ENCODE data around the gene PTPRN2.

The PTPRN2 gene

DNA sequence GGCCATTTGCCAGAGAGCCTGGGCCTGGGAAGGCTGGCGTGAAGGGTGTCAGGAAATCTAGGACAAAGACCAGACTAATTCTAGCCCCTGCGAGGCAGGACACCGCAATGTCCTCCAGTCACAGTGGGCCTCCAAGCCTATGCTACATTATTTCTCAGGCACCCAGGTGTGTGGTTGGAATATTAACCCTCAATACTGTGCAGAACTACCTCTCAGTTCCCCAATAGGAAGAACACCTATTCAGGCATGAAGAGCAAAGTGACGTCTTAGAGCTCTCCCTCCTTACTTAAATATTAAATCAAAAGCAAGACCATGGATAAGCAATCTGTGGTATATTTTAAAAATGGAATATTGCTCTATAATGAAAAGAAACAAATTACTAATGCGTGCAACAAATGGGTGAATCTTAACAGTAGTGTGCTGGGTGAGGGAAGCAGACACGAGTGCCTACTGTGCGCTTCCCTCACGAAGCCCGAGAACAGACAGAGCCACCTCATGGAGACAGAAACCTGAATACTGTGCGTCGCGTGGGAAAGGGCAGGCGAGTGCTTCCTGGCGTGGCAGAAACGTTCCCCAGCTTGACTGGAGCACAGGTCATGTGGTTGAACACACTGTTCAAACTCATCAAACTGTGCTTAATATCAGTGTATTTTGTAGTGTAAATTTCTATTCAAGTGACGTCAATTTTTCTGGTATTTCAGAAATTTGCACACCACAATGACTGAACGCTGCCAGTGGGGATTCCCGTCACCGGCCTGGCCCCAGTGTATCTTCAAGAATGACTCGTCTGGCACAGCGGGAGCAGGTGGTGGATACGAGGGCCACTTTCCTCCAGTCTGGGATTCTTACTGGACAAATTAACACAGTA, 15.5 kb upstream of the PTPRN2 start:
- no peak for DNase-seq

DNA sequence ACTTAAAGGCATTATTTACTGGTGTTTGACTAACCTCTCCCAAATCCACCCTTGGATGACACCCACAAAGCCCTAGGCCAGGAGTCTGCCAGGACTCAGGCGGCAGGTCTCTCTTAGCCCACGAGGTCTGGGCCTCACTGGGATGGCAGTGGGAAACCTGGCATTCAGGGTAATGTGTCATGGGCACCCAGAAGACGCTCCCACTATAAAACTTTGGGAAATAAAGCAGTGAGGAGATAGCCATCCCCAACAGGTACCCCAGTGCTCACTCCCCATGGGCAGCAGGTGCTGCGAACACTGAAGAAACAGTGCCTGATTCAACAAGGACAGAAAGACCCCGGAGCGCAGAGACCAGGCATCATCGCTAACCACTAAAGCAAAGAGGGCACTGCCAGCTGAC, 14.4 kb upstream of the PTPRN2 start:
- no peak for DNase-seq

DNA sequence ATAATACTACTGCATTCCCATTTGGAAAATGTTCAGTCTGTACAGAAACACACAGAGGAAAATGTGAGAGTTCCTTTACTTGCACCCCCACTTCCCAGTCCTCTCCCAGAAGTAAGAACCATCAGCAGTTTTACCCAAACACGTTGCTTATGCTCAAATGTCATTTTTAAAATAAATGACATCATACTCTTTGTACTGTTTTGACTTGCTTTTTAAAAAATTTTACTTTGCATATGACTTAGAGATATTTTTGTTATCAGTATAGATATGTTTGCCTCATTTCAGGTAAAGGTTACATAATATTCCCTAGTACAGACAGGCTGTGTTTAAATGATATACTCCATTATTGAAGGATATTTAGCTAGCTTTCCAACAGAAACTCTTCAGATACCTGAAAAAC, 13.5 kb upstream of the PTPRN2 start:
- no peak for DNase-seq

DNA sequence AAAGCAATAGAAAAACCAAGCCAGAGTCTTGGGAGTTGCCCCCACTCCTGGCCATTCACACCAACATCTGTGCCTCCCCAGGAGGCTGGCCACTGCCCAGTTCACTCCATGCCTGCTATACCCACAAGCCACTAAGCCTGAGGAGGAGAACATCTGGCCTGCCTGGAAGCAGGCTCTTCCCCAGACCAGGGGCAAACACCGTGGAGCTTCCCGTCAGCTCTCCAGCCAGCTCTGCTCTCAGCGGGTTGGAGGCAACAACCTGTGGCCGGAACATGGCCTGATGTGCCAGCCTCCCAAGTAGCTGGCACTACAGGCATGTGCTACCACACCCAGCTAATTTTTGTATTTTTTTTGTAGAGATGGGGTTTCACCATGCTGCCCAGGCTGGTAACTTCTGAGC, 9.1 kb upstream of the PTPRN2 start:
- no peak for DNase-seq

DNA sequence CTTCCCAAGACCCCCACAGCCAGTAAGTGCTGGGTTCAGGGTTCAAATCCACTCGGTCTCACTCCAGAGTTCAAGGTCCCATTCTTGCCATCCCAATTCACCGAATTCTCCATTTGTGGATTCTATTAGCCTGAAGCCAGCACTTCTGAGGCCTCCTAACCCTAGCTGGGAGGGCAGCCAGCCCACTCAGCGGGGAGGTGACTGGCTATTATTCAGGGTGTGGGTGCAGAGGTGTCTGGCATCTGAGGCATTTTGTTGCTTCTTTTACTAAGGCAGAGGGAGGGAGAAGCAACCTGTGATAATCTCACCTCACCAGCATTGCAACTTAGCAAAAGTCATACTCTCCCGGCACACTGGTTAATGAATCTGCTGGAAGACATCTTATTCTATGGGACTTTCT, 8.7 kb upstream of the PTPRN2 start:
- DNase-seq, result no peak

DNA sequence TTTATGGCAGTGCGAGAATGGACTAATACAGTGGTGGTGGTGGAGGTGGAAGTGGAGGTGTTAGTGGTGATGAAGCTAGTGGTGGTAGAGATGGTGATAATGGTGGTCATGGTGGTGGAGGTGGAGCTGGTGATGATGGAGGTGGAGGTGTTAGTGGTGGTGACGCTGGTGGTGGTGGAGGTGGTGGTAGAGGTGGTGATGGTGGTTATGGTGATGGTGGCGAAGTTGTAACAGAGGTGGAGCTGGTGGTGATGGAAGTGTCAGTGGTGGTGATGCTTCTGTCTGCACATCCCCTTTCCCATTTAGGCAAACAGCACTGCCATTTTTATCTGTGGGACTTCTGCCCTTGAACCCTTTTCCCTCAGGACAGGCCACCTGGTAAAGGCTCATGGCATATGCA, 7.4 kb upstream of the PTPRN2 start:
- no peak for DNase-seq

DNA sequence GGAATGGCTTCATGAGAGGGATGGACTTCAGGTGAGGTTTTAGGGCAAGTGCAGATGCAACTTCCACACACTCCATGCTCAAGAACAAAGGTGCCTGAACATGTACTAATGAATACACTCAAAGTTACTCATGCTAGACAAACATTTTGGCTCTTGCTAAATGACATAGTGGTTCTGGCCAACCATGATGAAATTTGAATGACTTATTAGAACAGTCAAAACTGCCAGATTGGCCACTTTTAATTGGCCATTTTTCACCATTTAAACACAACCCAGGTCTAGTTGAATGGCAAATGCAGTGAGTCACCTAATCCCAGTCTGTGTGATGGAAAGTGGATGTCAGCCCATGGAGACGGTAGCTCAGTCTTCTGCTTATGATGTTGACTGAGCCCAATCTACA, 4.9 kb upstream of the PTPRN2 start:
- DNase-seq, result no peak

DNA sequence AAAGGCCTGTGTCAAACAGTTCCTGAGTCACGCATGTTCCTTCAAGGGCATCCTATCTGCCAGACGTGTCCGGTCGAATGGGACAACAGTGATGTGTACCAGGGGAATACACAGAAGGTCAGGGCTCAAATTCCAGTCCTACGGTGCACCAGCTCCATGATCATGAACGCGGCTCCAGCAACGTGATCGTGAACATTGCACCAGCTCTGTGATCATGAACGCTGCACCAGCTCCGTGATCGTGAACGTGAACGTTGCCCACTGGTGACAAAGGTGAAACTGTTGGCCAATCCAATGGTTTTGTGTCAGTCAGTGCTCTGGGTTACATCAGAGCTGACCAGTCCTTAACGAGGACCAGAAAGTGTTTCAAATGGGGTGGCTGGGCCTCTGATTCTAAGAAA, 4.3 kb upstream of the PTPRN2 start:
- no peak for DNase-seq

DNA sequence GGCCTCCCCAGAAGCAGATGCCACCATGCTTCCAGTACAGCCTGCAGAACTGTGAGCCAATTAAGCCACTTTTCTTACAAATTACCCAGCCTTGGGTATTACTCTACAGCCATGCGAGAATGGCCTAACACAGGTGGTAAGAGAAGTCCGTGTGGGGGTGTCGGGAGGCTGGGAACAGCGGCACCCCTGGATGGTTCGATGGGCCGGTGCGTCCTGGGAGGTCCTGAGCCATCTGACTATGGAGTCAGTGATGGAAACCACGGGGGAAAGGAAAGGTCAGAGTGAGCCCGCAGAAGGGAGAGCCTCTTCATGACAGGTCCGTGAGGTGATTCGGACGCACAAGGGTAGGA, 2.5 kb upstream of the PTPRN2 start:
- DNase-seq, result no peak

DNA sequence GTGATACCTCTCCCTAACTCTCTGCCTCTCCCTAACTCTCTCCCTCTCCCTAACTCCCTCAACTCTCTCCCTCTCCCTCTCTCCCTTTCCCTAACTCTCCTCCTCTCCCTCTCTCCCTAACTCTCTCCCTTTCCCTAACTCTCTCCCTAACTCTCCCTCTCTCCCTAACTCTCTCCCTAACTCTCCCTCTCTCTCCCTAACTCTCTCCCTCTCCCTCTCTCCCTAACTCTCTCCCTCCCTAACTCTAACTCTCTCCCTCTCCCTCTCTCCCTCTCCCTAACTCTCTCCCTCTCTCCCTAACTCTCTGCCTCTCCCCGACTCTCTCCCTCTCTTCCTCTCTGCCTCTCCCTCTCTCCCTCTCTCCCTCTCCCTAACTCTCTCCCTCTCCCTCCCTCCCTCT, 2.0 kb upstream of the PTPRN2 start:
- no peak for DNase-seq

DNA sequence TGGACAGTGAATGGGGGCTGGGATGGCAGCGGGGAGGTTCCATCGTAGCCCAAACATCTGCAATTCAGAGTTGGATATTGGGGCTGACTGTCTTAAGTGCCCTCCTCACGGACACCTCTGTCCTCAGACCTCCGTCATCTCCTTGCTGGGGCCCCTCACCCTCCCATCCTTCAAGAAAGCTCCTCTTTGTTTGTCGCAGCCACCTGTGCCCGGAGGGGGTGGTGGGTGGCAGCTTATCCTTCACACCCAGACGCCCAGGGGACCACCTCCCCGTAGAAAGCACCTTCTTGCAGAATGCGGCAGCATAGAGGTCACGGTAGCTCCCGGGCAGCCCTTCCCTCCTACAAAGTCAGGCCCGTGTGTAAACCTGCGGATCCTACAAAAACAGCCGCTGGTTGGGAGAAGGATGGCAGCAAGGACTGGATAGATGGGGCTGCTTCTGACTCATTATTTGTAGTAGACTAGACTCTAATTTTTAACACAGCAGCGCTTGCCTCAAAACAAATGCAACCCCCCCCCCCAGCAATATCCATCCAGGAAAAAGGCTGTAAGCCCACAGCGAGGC, 1.3 kb upstream of the PTPRN2 start:
- DNase-seq, result no peak

DNA sequence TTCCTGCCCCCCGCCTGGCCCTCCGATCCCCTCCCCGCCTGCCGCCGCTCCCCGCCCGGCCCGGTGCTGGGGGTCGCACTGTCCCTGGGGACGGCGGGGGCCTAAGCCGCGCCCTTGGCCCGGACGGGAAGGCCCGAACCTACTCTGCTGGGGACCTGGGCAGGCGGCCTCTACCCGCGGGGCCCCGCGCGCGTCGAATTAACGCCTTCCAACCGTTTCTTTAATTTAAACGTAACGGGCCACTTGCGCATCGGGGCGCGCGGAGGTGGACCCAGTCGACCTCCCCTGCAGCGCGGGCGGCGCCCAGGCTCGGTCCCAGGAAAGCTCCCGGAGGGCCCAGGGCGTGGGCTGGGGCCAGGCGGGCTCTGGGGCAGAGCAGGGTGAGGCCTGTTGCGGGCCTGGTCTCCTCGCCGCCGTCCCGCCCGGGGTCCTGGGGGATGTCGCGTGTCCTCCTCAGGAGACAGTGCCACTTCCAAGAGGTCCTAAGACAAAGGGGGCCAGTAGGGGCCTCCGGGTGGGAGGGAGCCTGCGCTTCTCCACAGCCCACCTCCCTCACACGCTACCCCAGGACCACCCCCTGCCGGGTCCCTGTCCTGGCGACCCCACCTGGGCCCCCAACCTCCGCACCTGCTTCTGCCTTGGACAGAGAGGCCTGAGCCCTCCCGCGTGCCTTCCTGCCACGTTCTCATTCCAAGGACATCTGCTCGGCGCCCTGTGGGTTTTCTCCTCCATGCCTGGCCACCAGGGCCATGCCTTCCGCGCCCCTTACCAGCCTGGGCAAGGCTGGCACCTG, 658 bp upstream of the PTPRN2 start:
- DNase-seq, result no peak

DNA sequence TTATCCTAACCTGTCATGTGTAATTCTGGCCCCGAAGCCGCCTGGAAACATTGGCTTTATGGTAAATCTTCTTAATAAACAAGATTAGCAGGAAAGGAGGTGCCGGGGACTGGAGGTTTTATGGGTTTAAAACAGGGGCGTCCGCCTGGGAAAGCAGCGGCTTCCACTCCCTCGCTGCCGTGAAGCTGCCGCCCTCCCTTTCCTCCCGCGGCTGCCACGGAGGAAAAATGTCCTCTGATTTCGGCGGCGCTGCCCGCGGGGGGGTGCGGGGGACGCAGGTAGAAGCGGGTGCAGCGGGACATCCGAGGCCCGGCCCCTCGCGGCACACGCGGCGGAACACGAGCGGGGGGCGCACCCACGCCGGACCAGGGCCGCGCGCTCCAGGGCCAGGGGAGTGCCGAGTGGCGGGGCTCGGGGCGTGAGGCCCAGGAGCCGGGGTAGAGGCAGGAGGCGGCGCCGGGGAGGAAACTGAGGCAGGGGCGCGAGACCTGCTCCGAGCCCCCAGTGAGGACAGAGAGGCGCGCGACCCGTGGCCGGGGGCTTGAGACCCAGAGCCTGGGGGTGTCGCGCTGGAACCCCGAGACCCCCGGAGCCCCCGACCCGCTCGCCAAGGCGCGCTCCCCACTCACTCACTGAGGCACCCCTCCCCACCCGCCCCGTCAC, 993 bp downstream of the PTPRN2 start:
- no peak for DNase-seq

DNA sequence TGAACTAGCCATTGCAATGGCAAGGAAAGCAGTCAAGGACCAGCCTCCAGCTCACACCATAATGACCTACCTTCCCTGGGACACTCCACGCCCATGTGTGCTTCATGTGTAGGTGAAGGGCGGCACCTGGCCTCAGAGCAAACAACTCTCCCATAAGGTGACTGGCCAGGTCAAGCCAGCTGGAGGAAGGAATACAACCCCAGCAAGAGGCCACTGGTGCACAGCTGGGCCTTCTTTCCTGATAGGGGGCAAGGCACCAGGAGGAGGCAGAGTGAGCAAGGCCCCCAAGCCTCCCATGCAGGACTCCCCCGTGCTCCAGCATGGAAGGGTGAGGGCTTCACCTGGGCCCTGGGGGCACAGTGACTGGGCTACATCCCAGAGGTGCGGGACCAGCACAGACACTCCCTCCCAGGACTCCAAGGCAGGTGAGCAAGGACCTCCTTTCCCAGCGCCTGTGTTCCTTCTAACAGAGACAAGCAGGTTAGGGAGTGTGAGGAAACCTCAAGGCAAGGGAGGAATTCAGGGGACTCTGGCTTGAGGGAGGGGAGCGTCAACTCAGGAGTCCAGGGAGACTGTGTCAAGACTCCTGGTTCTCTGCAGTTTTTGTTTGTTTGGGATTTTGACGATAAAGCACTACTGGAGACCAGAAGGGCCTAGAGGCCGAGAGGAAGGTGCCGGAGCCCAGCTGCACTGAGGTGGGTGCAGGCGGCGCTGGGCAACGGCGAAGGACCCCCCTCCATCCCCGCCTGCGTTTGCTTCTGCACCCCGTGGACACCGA, 1.7 kb downstream of the PTPRN2 start:
- no peak for DNase-seq

DNA sequence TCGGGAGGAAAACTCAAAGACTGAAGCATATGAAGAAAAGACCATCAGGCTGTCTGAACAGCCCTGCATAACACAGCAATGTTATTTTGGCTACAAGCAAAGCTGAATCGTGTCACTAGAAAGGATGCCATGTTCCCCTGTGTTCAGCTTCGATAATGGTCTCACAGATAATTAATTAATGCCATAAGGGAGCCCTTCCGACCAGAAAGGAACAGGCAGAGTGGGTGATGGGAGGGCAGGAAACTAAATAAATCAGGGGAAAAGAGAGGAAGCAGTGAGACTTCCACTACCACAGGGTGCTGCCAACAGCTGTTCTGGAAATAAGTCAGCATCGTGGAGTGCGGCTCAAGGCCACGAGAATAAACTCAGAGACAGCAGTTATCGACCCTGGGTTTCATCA, 3.2 kb downstream of the PTPRN2 start:
- no peak for DNase-seq

DNA sequence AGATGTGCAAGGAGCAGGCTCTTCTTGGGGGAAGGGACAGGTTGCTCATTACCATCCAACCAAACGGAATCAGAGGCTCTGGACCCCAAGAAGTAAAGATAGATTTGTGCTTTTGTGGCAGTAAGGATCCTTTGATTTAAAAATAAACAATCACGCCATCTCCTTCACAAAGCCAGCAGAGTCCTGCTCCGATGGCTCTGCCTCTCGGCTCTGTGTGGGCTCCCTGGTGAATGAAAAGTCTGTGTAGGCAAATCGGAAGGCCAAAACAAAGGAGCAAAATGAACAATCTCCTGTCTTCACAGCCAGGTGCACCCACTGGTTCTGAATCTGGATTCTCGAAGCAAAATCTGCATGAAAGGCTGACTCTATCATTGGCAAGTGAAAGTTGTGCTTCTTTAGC, 3.8 kb downstream of the PTPRN2 start:
- DNase-seq, result no peak

DNA sequence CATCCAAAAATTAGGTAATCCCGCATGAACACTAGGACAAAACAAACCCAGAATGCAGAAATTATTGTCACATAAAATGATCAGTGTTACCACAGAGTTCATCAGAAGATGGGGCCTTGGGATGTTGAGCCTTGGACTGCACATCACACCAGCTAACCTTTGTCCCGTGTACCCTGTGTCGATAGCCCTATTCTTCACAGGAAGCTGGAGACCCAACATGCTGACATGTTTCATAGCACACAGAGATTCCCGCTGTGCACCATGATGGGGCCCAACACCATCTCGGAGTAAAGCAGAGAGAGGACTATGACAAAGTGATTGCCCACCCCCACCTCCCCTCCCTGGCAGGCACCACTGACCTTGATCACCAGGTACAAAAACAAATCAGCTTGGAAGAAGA, 4.5 kb downstream of the PTPRN2 start:
- DNase-seq, result no peak

DNA sequence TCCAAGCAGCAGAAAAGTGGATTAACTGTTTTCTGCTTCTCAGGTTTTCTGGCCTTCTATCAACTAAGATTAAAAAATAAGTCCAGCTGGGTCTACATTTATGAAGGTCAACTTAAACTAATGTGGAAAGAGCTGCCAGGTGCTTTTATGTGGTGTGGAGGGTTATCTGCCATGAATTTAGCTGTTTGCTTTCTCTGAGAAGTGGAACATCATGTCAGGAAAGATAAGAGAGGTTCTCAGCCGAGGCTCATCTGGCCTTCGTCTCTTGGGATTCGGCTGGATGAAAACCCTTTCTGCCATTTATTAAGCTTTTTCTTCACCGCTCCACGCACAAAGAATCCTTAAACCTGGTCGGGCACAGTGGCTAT, 5.5 kb downstream of the PTPRN2 start:
- DNase-seq, result no peak

DNA sequence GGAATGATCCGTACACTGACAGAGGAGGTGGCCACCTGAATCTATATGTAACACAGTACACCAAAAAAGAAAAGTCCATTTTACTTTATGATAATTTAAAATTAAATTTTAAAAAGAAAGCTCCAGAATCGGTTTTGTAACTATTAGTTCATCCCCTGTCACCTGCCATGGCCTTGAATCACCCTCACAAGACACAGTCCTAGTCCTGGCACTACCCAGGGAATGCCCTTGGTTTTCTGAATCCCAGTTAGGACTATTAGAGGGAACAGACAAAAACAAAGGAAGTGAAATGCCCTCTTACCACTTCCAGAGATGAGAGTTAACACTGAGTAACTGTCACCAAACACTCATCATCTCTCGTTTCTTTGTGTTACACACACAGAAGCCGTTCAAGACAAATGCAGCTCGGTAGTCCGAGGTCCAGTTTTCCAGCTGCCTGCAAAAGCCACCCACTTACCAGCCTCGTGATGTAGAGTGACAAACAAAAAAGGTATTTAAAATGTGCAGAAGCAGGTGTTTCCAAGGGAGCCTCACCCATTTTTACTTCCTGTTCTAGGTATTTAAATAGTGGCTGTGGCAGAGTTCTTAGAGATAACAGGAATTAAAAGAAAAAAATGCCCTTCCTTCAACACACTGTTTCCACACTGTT, 6.1 kb downstream of the PTPRN2 start:
- no peak for DNase-seq

DNA sequence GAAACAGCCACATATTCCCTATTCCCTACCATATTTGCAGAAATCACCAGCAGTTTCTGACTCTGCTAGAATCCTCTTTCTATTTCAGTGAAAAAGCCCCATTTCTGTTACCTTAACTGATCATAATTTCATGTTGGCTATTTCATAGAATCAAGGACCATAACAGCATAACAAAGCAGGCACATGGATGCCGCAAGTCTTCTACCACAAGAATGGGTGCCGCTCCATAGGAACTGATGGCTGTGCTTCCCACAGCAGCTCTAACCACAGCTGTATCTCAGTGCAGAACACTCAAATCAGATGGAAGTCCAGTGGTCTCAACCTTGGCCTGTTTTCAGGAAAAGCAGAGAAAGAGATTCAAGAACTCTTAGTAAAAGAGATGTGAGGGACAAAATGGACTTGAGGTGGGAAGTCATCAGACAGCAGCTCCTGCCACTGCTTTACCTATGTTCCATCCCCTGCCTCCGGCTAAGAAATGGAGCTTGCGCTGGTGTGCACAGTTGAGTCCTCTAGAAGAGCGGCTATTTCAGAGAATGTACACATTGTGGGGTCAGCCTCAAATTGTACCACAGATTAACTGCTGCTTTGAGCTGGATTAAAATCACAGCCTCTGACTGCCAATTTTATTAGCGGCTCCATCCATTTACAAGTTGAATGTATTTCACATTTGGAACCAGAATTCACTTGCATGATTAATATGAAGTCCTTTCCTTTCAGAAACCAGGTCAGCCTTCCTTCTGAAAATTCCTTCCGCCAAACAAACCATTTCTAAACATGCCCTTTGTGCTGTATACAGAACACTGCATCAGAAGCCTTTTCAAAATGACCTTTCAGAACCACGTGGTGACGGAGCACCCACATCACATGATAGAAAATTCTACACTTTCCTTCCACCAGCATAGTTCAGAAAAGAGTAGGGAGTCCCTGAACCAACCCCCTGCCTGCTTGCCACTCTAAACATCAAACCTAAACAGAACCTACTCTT, 7.7 kb downstream of the PTPRN2 start:
- no peak for DNase-seq
